Activated CD4-positive, alpha-beta T cell treated with anti-CD3 and anti-CD28 coated beads, Interleukin-2, amount 50 U/mL, for 4 hours (primary cell): ENCODE results near the gene INTS6.

Experiments used
- DNase-seq, 2 experiments: peaks; one replicate each; pipeline ENCODE4 v3.0.0-alpha.2; 2020

INTS6 gene

DNA sequence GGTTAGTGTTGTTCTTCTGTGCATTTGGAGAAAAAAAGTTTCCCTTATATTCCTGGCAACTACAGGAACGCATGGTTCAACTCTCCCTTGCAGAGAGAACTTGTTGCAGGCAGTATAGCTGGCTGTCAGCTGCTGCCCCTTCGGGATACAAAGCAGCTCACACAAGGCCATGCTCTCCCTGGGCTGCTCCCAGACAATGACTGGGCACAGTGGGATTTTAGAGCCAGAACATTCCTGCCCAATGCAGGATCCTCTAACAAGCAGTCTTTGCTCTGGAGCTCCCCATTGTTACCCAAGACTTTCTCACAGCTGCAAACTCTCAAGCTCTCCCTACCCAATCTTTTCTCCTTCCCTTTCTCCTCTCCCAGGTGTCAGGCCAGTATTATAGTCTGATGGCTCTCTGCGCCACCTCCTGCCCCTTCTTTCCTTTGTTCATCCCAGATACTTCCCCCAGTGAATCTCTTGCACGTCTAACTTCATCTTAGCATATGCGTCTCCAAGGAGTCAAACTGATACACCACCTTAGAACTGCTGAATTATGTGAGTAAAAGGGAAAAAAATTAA is 140.8 kb downstream of the INTS6 start:
- DNase-seq: no peak
